H1 (cell line): Measurements from ENCODE around the gene ARHGEF39. TPM values are rescaled to one million over a fixed set of nuclear protein-coding genes. Genes with fewer than 3 reads are reported as not detected.

Experiments
- CTCF ChIA-PET: fragments of 300-600 bp; sonication (Branson Sonifier 250); formaldehyde crosslinking; loops from one replicate; lab custom pipeline; 2021; ENCODE audit not compliant: partially characterized antibody; lab: Charles Lee
- POLR2A ChIA-PET: fragments of 300-600 bp; sonication (Branson Sonifier 250); formaldehyde crosslinking; loops from one replicate; lab custom pipeline; 2021; ENCODE audit warnings: inconsistent platforms; ENCODE audit not compliant: partially characterized antibody; lab: Charles Lee
- DNase-seq, 2 experiments: peaks; one replicate each; pipeline versions ENCODE4 v3.0.0 to v3.0.0-alpha.2; 2010 to 2022; ENCODE audit warnings: low spot score in 2 of 2, low read depth in 1 of 2, mixed read lengths in 1 of 2
- FAIRE-seq: peaks from 2 replicates; lab custom pipeline; 2011; peaks lifted over from hg19 to GRCh38; lab: Jason Lieb, UNC
- H2AFZ ChIP-seq: 2 replicates; pipeline ENCODE4 v1.8.1; 2012; ENCODE audit warnings: low read length, inconsistent platforms
- H2AK5ac ChIP-seq: 2 replicates; pipeline ENCODE4 v1.6.1; 2013; ENCODE audit warnings: low read depth, low read length
- H2BK120ac ChIP-seq: replicated peaks from 2 replicates; pipeline ENCODE3; 2013; ENCODE audit warnings: low read depth, low read length, inconsistent platforms
- H2BK12ac ChIP-seq: 2 replicates; pipeline ENCODE4 v1.6.1; 2013; ENCODE audit warnings: low read depth, low read length
- H2BK15ac ChIP-seq: 2 replicates; pipeline ENCODE4 v1.6.1; 2013; ENCODE audit warnings: low read length
- H2BK20ac ChIP-seq: 2 replicates; pipeline ENCODE4 v1.6.1; 2013; ENCODE audit warnings: low read length
- H2BK5ac ChIP-seq: 2 replicates; pipeline ENCODE4 v1.6.1; 2013; ENCODE audit warnings: low read depth, low read length
- H3K14ac ChIP-seq: 2 replicates; pipeline ENCODE4 v1.6.1; 2013; ENCODE audit warnings: inconsistent platforms; ENCODE audit not compliant: insufficient read length
- H3K18ac ChIP-seq: 2 replicates; pipeline ENCODE4 v1.6.1; 2013; ENCODE audit warnings: low read length; ENCODE audit errors: extremely low read depth
- H3K23ac ChIP-seq: 2 replicates; pipeline ENCODE4 v1.6.1; 2013; ENCODE audit warnings: inconsistent platforms; ENCODE audit not compliant: insufficient read length
- H3K23me2 ChIP-seq: 2 replicates; pipeline ENCODE4 v1.6.1; 2013; ENCODE audit warnings: low read depth, low read length
- H3K27ac ChIP-seq: 2 replicates; pipeline ENCODE4 v1.6.1; 2011; ENCODE audit warnings: low read depth, low read length, inconsistent platforms
- H3K27me3 ChIP-seq, 4 experiments: replicated peaks in 1 of 4; 1 replicate in 1 of 4; 2 replicates in 3 of 4; pipeline versions ENCODE4 v1.6.1 to v1.8.1; 2011 to 2013; ENCODE audit warnings: low read length in 3 of 4, mild to moderate bottlenecking in 3 of 4, inconsistent platforms in 2 of 4, mixed read lengths in 2 of 4, moderate library complexity in 1 of 4; ENCODE audit not compliant: control insufficient read depth in 3 of 4, insufficient read depth in 3 of 4; ENCODE audit errors: extremely low read depth in 1 of 4
- H3K36me3 ChIP-seq, 4 experiments: 2 replicates each; pipeline versions ENCODE4 v1.6.1 to v1.8.1; 2011 to 2013; ENCODE audit warnings: mild to moderate bottlenecking in 4 of 4, low read length in 3 of 4, moderate library complexity in 2 of 4, control low read depth in 1 of 4, inconsistent platforms in 1 of 4; ENCODE audit not compliant: insufficient read depth in 4 of 4, control insufficient read depth in 2 of 4
- H3K4ac ChIP-seq: replicated peaks from 2 replicates; pipeline ENCODE3; 2013; ENCODE audit warnings: low read length, low read depth, mixed read lengths, inconsistent platforms; ENCODE audit not compliant: insufficient read length
- H3K4me1 ChIP-seq, 4 experiments: replicated peaks in 1 of 4; 1 replicate in 1 of 4; 2 replicates in 3 of 4; pipeline versions ENCODE4 v1.6.1 to v1.8.1; 2011 to 2013; ENCODE audit warnings: low read length in 3 of 4, inconsistent platforms in 2 of 4, mixed read lengths in 1 of 4; ENCODE audit not compliant: insufficient read depth in 4 of 4, control insufficient read depth in 3 of 4
- H3K4me2 ChIP-seq, 2 experiments: 2 replicates each; pipeline versions ENCODE4 v1.6.1 to v1.8.1; 2011 to 2013; ENCODE audit warnings: low read depth in 2 of 2, low read length in 2 of 2, control low read depth in 1 of 2, inconsistent platforms in 1 of 2, mild to moderate bottlenecking in 1 of 2; ENCODE audit not compliant: insufficient read depth in 1 of 2
- H3K4me3 ChIP-seq, 4 experiments: fragments of 200-600, 300-600 bp in 1 of 4; sonication (generic), shearing (Covaris generic), sonication (Bioruptor Twin) in 1 of 4; 2 replicates each; pipeline versions ENCODE4 v1.5.1 to v1.8.1; 2011 to 2016; ENCODE audit warnings: low read length in 4 of 4, low read depth in 3 of 4, control low read depth in 2 of 4, inconsistent platforms in 2 of 4, mild to moderate bottlenecking in 2 of 4, mixed read lengths in 1 of 4, moderate library complexity in 1 of 4; ENCODE audit not compliant: insufficient read depth in 2 of 4; ENCODE audit errors: extremely low read depth in 1 of 4
- H3K56ac ChIP-seq: replicated peaks from 2 replicates; pipeline ENCODE3; 2013; ENCODE audit warnings: low read depth, mild to moderate bottlenecking, mixed read lengths, low read length, inconsistent platforms; ENCODE audit not compliant: insufficient read length
- H3K79me1 ChIP-seq: 2 replicates; pipeline ENCODE4 v1.6.1; 2013; ENCODE audit warnings: low read depth, low read length, control low read depth
- H3K79me2 ChIP-seq, 2 experiments: 2 replicates each; pipeline versions ENCODE4 v1.6.1 to v1.8.1; 2012 to 2013; ENCODE audit warnings: low read length in 2 of 2, mild to moderate bottlenecking in 2 of 2, inconsistent platforms in 1 of 2; ENCODE audit not compliant: insufficient read depth in 2 of 2, control insufficient read depth in 1 of 2
- H3K9ac ChIP-seq, 4 experiments: replicated peaks in 1 of 4; 1 replicate in 1 of 4; 2 replicates in 3 of 4; pipeline versions ENCODE4 v1.6.1 to v1.8.1; 2011 to 2013; ENCODE audit warnings: low read depth in 3 of 4, low read length in 3 of 4, control low read depth in 2 of 4, mild to moderate bottlenecking in 2 of 4, moderate library complexity in 2 of 4, inconsistent platforms in 1 of 4; ENCODE audit errors: extremely low read depth in 1 of 4
- H3K9me3 ChIP-seq, 2 experiments: 2 replicates each; pipeline versions ENCODE4 v1.6.1 to v1.8.1; 2012 to 2013; ENCODE audit warnings: mild to moderate bottlenecking in 2 of 2, moderate library complexity in 2 of 2, control low read depth in 1 of 2, inconsistent platforms in 1 of 2, low read depth in 1 of 2, low read length in 1 of 2, mixed read lengths in 1 of 2; ENCODE audit not compliant: insufficient read depth in 2 of 2
- H4K20me1 ChIP-seq, 2 experiments: replicated peaks in 1 of 2; 2 replicates each; pipeline versions ENCODE3 to v1.8.1; 2011 to 2013; ENCODE audit warnings: inconsistent platforms in 2 of 2, low read length in 2 of 2, mild to moderate bottlenecking in 1 of 2; ENCODE audit not compliant: insufficient read depth in 2 of 2, control insufficient read depth in 1 of 2
- H4K5ac ChIP-seq: 2 replicates; pipeline ENCODE4 v1.6.1; 2013; ENCODE audit warnings: low read length, low read depth, mixed read lengths, inconsistent platforms; ENCODE audit not compliant: insufficient read length
- H4K8ac ChIP-seq: 2 replicates; pipeline ENCODE4 v1.8.0; 2013; ENCODE audit warnings: mild to moderate bottlenecking, moderate library complexity, low read length, inconsistent platforms; ENCODE audit not compliant: insufficient read depth; ENCODE audit errors: extremely low read depth
- H4K91ac ChIP-seq: replicated peaks from 2 replicates; pipeline ENCODE3; 2013; ENCODE audit warnings: low read length, mixed read lengths, inconsistent platforms; ENCODE audit not compliant: insufficient read length
- BACH1 ChIP-seq: IDR thresholded peaks from 2 replicates; pipeline ENCODE4 v1.6.1; 2012; ENCODE audit warnings: low read length, improper control_type of control experiment
- KDM4A ChIP-seq: IDR thresholded peaks from one replicate; pipeline ENCODE4 v1.7.1; 2012; ENCODE audit warnings: low read depth, mild to moderate bottlenecking, moderate library complexity, low read length, inconsistent platforms; ENCODE audit not compliant: severe bottlenecking
- RNF2 ChIP-seq: fragments of 200-900, 300-1000 bp; sonication (generic); IDR thresholded peaks from 2 replicates; pipeline ENCODE4 v1.7.1; 2016; ENCODE audit warnings: borderline replicate concordance, low read depth, mild to moderate bottlenecking, antibody characterized with exemption, low read length; ENCODE audit not compliant: poor library complexity, severe bottlenecking; ENCODE audit errors: missing control alignments
- WGBS, 2 experiments: shearing (Covaris generic) in 1 of 2; methylation state at CpG; one replicate each; pipeline versions ENCODE4 v1.1.6 to v1.1.7; 2013 to 2015; ENCODE audit warnings: low lambda C conversion rate in 2 of 2, mixed read lengths in 2 of 2, inconsistent platforms in 1 of 2, low coverage in 1 of 2, missing lambda C conversion rate in 1 of 2; ENCODE audit not compliant: insufficient replicate concordance in 2 of 2, insufficient coverage in 1 of 2, insufficient read length in 1 of 2; ENCODE audit errors: extremely low coverage in 1 of 2, missing lambda C conversion rate in 1 of 2; 5-methylcytosine and 5-hydroxymethylcytosine counted together
- polyA plus RNA-seq, 7 experiments: library from polyadenylated mRNA; depleted of rRNA in 3 of 7; stranded (reverse) in 5 of 7; unstranded in 2 of 7; fragments of >200 nt in 5 of 7; fragments of 200-250 nt in 2 of 7; gene quantifications; 1 replicate in 5 of 7; 2 replicates in 1 of 7; 4 replicates in 1 of 7; pipeline versions ENCODE4 v1.2.1 to v1.2.3, GENCODE V29; 2011 to 2013; ENCODE audit warnings: missing spikeins in 2 of 7, mixed read lengths in 2 of 7
- total RNA-seq: library from RNA; stranded (reverse); fragmentation: NEBNext Ultra II Directional; extraction: Animal tissue kit (Norgen Biotek cat#: 25700); gene quantifications from 2 replicates; pipeline ENCODE4 v1.2.1, GENCODE V29; 2021

ARHGEF39 gene
- total and polyA plus RNA-seq, 2 of the 8 experiments (the other 6 are each of a cell fraction or from before 2014, with no cell fraction given) = 18.6 to 18.7 TPM

DNA sequence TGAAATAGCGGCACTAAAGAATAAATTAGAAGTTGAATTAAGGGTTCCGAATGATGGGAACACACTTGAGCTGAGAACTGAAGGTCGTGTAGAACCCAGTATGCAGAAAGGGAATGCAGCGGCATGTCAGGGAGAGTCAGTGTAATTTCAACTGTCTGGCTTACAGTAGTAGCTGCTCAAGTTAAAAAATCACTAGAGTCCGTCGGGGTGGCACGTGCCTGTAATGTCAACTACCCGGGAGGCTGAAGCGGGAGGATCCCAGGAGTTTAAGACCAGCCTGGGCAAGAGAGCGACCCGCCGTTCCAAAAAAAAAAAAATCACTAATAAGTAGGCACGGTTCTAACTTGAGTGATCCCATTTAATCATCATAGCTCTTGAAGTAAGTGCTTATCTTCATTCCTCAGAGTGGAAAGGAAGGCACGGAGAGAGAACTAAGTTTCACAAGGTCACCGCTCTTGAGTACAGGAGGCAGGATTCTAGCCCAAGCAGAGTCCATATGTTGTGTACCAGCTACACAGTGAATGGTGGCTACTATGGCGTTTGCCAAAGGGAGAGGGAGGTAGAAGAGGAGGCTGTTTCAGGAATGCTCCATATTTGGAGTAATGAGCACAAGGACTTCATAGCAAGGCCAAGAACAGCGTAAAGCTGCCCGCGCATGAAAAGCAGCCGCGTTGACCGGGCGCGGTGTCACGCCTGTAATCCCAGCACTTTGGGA, 8.0 kb downstream of the ARHGEF39 start:
- H3K56ac ChIP-seq = no peak overlapping the region
- H2BK20ac ChIP-seq = no peak overlapping the region
- no peaks in the 10 kb centered on the region for H3K79me2 ChIP-seq
- H3K9me3 ChIP-seq = no peaks in the 10 kb centered on the region
- peaks cover 1% of the 10 kb centered on the region; the same call in 1 of the 2 replicates for H3K79me1 ChIP-seq
- H3K36me3 ChIP-seq = peaks cover 5 to 18% (median 6%) of the 10 kb centered on the region in 4 experiments
- DNase-seq = no peak
- no peak overlapping the region for H3K14ac ChIP-seq
- H2BK120ac ChIP-seq = no peak overlapping the region
- 0 out of 2 replicates have a peak overlapping the region, but pooled peaks have one; percentile 99 for H3K27ac ChIP-seq
- H2BK12ac ChIP-seq = peak overlapping the region; percentile 10
- peak overlapping the region; percentile 39; the same call in 1 of the 2 replicates for H4K8ac ChIP-seq
- H4K20me1 ChIP-seq = peaks cover 2 to 5% of the 10 kb centered on the region in 2 experiments
- no peak for FAIRE-seq
- H2BK15ac ChIP-seq = peak overlapping the region; percentile 10
- H2BK5ac ChIP-seq = no peak overlapping the region
- H3K4me1 ChIP-seq = peaks cover 0 to 2% (median 0%) of the 10 kb centered on the region in 4 experiments; a peak in 4 of 7 replicates
- H4K5ac ChIP-seq = no peak overlapping the region
- CTCF ChIA-PET = interaction anchor here (0.6 to 15.9 kb wide), 26 partner anchors 9 to 496 kb away, joined by 3 to 347 read pairs (median 4); partner anchors contain the start of genes CA9, CREB3, SIT1 and SPAG8
- peak overlapping the region; percentile 57 for H3K4ac ChIP-seq
- POLR2A ChIA-PET = interaction anchor here (0.8 to 7.9 kb wide), 21 partner anchors 9 to 585 kb away, joined by 3 to 84 read pairs (median 4); partner anchors contain the start of genes CA9, CREB3, TLN1 and TPM2
- no peak overlapping the region for H3K23ac ChIP-seq
- peak overlapping the region; percentile 64 for H3K18ac ChIP-seq
- 46% methylated on average over 25 of the region's 25 CpGs; no CpG with 5 or more reads in 1 of the 2 experiments for WGBS, 2 experiments
- H2AFZ ChIP-seq = peak overlapping the region; percentile 96
- H4K91ac ChIP-seq = peak overlapping the region; percentile 0
- peaks cover 0 to 7% (median 0%) of the 10 kb centered on the region in 4 experiments; a peak in 1 of 7 replicates for H3K27me3 ChIP-seq
- TF ChIP-seq KDM4A (peak; percentile 56), BACH1 (no peak), RNF2 (no peak)
- no peak overlapping the region for H2AK5ac ChIP-seq
- peak overlapping the region in 3 of 4 experiments; percentile 63 to 90 (median 88); a peak in 6 of 7 replicates for H3K9ac ChIP-seq
- peak overlapping the region; percentile 77 to 92 for H3K4me2 ChIP-seq
- peaks cover 10% of the 10 kb centered on the region for H3K23me2 ChIP-seq
- H3K4me3 ChIP-seq = peak overlapping the region; percentile 48 to 92 (median 76)
